HEK293 (cell line): Measurements from ENCODE around the gene CKS1B.

ENCODE experiments used
- CTCF ChIA-PET: fragments of 350-600 bp; formaldehyde crosslinking; extraction: SDS; loops from one replicate; lab custom pipeline; 2021; ENCODE audit warnings: antibody characterized with exemption; lab: Yijun Ruan, JAX
- POLR2A ChIA-PET: fragments of 300-600 bp; formaldehyde crosslinking; extraction: SDS; loops from one replicate; lab custom pipeline; 2020; ENCODE audit warnings: antibody characterized with exemption, inconsistent platforms; lab: Yijun Ruan, JAX
- H3K27ac ChIP-seq: fragments of 200-500 bp; sonication (Bioruptor generic); 2 replicates; pipeline ENCODE4 v1.5.1; 2014; ENCODE audit warnings: low read depth, low read length, control low read depth, inconsistent platforms; ENCODE audit errors: extremely low read depth
- H3K36me3 ChIP-seq, 2 experiments: fragments of 200-500 bp in 1 of 2; sonication (Bioruptor generic) in 1 of 2; 1 replicate in 1 of 2; 2 replicates in 1 of 2; pipeline ENCODE4 v1.5.1; 2014 to 2017; ENCODE audit warnings: inconsistent platforms in 2 of 2, low read length in 2 of 2; ENCODE audit not compliant: control insufficient read depth in 2 of 2, insufficient read depth in 1 of 2
- H3K4me1 ChIP-seq: fragments of 200-500 bp; sonication (Bioruptor generic); 2 replicates; pipeline ENCODE4 v1.5.1; 2014; ENCODE audit warnings: mild to moderate bottlenecking, low read length, inconsistent platforms; ENCODE audit not compliant: control insufficient read depth, insufficient read depth
- H3K4me3 ChIP-seq: 2 replicates; pipeline ENCODE4 v1.5.1; 2011; ENCODE audit warnings: low read depth, mild to moderate bottlenecking, control low read depth, low read length, moderate library complexity
- H3K9me3 ChIP-seq: fragments of 200-500 bp; sonication (Bioruptor generic); 2 replicates; pipeline ENCODE4 v1.5.1; 2014; ENCODE audit warnings: low read depth, low read length, inconsistent platforms; ENCODE audit not compliant: control insufficient read depth, insufficient read depth
- MZF1 ChIP-seq: fragments of 450-650 bp; formaldehyde crosslinking; IDR thresholded peaks from 2 replicates; pipeline ENCODE4 v1.5.1; 2017; ENCODE audit warnings: missing biosample characterization, missing genetic modification characterization, borderline replicate concordance
- ZNF10 ChIP-seq: fragments of 450-650 bp; formaldehyde crosslinking; IDR thresholded peaks from 2 replicates; pipeline ENCODE4 v1.5.1; 2017; ENCODE audit warnings: missing biosample characterization, missing genetic modification characterization
- ZNF311 ChIP-seq: fragments of 450-650 bp; formaldehyde crosslinking; IDR thresholded peaks from 2 replicates; pipeline ENCODE4 v1.5.1; 2017; ENCODE audit warnings: missing biosample characterization, missing genetic modification characterization, borderline replicate concordance
- ZNF416 ChIP-seq: fragments of 450-650 bp; formaldehyde crosslinking; IDR thresholded peaks from 2 replicates; pipeline ENCODE4 v1.5.1; 2016; ENCODE audit warnings: missing biosample characterization, missing genetic modification characterization
- ZNF423 ChIP-seq: fragments of 450-650 bp; formaldehyde crosslinking; IDR thresholded peaks from 2 replicates; pipeline ENCODE4 v1.5.1; 2016; ENCODE audit warnings: missing biosample characterization, missing genetic modification characterization
- ZNF514 ChIP-seq: fragments of 450-650 bp; formaldehyde crosslinking; IDR thresholded peaks from 2 replicates; pipeline ENCODE4 v1.5.1; 2016; ENCODE audit warnings: missing biosample characterization, missing genetic modification characterization
- ZNF560 ChIP-seq: fragments of 450-650 bp; formaldehyde crosslinking; IDR thresholded peaks from 2 replicates; pipeline ENCODE4 v1.5.1; 2017; ENCODE audit warnings: missing biosample characterization, missing genetic modification characterization, borderline replicate concordance
- ZNF621 ChIP-seq: fragments of 450-650 bp; formaldehyde crosslinking; IDR thresholded peaks from 2 replicates; pipeline ENCODE4 v1.5.1; 2017; ENCODE audit warnings: missing biosample characterization, missing genetic modification characterization
- ZNF654 ChIP-seq: fragments of 450-650 bp; formaldehyde crosslinking; IDR thresholded peaks from 2 replicates; pipeline ENCODE4 v1.5.1; 2016; ENCODE audit warnings: low read depth, missing biosample characterization, missing genetic modification characterization
- ZNF777 ChIP-seq: fragments of 450-650 bp; formaldehyde crosslinking; IDR thresholded peaks from 2 replicates; pipeline ENCODE4 v1.5.1; 2017; ENCODE audit warnings: missing biosample characterization, missing genetic modification characterization, borderline replicate concordance
- ZNF785 ChIP-seq: fragments of 450-650 bp; formaldehyde crosslinking; IDR thresholded peaks from 2 replicates; pipeline ENCODE4 v1.5.1; 2016; ENCODE audit warnings: missing biosample characterization, missing genetic modification characterization
- TF ChIP-seq, protein P1 (sequence below): fragments of 450-650 bp; formaldehyde crosslinking; IDR thresholded peaks from 2 replicates; pipeline ENCODE4 v1.5.1; 2016; ENCODE audit warnings: missing biosample characterization, missing genetic modification characterization
- TF ChIP-seq, protein P2 (sequence below): fragments of 450-650 bp; formaldehyde crosslinking; IDR thresholded peaks from 2 replicates; pipeline ENCODE4 v1.5.1; 2016; ENCODE audit warnings: missing biosample characterization, missing genetic modification characterization, low read depth
- TF ChIP-seq, protein P3 (sequence below): fragments of 450-650 bp; IDR thresholded peaks from 2 replicates; pipeline ENCODE4 v1.5.1; 2018; ENCODE audit warnings: missing biosample characterization, mild to moderate bottlenecking, missing genetic modification characterization
- TF ChIP-seq, protein P4 (sequence below): fragments of 450-650 bp; formaldehyde crosslinking; IDR thresholded peaks from 2 replicates; pipeline ENCODE4 v1.5.1; 2016; ENCODE audit warnings: missing biosample characterization, missing genetic modification characterization, borderline replicate concordance

CKS1B gene

DNA sequence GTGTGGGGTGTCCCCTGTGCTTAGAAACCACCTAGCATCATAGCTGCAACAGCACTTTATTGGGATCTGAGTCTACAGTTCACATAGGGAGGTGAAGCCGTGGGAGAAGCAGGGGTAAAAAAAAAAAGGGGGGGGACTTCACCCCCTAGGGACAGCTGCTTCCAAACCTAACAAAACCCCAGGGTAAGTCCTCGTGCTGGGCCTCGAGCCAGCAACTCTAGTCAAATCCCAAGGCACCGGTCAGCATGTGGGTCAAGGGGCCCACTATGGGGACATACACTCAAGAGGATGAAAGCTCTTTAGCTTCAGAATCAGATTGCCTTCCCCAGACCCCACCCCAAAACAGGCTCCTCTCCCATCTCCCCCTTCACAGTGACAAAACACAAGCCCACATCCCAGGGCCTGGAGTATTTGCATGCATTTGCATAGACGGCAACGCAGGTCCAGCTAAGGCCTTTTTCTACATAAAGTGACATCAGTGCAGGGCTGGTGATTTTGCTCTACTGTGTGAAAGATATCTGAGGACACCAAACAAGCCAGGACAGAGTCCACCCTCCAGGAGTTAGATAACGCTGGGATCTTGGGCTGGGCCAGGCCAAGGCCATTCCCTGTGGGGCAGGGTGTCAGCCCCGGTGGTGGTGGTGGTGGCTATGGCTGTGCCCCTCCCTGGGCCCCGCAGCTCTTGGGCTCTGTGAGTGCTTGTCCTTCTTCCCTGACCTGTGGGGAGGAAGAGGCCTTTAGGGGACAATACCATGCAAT, 29.9 kb upstream of the CKS1B start (continued):
- TF ChIP-seq ZNF777 (tag by site-specific recombination): no peak

DNA sequence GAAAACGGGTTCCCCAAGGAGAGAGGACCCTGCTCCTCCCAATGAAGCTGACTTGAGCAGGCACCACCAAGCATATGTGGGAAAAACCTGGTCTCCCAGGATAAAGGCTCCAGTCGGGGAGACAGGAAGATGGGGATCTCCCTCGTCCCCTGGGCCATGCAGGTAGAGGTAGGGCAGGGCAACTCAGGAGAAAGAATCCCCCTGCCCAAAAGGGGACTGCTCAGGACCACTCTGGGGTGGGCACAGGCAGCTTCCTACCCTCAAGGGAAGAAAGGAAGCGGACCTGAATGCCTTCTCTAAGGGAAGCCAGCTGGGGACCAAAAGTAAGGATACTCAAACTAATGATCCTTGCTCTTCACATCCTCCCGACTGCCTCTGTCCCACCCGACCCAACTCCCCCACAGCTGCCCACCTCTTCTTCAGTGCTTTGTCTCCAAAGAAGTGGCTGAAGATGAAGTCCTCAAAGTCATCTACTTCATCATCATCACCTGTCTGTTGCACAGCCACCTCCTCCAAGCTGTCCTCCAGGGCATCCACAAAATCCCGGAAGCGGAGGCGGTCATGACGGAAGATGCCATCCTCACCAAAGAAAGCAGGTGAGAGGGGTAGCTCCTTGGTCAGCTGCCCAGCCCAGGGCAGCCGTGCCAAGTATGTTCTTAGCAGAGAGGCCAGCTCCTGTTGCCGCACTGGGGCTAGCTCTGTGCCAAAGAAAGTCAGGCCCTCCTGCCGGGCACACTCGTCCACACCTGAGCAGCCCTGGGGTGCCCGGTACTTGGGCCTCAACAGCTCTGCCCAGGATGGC, 29.1 kb upstream of the CKS1B start:
- no peak overlapping the region for H3K4me3 ChIP-seq

More for the DNA sequence above, 29.1 kb upstream of the CKS1B start:
- TF ChIP-seq ZNF10 (tag by site-specific recombination): no peak
- no peak for TF ChIP-seq ZNF311 (tag by site-specific recombination)
- TF ChIP-seq ZNF416 (tag by site-specific recombination): no peak
- TF ChIP-seq, protein P1, sequence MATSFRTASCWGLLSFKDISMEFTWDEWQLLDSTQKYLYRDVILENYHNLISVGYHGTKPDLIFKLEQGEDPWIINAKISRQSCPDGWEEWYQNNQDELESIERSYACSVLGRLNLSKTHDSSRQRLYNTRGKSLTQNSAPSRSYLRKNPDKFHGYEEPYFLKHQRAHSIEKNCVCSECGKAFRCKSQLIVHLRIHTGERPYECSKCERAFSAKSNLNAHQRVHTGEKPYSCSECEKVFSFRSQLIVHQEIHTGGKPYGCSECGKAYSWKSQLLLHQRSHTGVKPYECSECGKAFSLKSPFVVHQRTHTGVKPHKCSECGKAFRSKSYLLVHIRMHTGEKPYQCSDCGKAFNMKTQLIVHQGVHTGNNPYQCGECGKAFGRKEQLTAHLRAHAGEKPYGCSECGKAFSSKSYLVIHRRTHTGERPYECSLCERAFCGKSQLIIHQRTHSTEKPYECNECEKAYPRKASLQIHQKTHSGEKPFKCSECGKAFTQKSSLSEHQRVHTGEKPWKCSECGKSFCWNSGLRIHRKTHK: no peak
- TF ChIP-seq, protein P2, sequence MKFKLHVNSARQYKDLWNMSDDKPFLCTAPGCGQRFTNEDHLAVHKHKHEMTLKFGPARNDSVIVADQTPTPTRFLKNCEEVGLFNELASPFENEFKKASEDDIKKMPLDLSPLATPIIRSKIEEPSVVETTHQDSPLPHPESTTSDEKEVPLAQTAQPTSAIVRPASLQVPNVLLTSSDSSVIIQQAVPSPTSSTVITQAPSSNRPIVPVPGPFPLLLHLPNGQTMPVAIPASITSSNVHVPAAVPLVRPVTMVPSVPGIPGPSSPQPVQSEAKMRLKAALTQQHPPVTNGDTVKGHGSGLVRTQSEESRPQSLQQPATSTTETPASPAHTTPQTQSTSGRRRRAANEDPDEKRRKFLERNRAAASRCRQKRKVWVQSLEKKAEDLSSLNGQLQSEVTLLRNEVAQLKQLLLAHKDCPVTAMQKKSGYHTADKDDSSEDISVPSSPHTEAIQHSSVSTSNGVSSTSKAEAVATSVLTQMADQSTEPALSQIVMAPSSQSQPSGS: no peak
- TF ChIP-seq ZNF423: no peak
- TF ChIP-seq ZNF514: no peak
- TF ChIP-seq ZNF785: no peak
- TF ChIP-seq ZNF654 (tag by site-specific recombination): no peak
- TF ChIP-seq MZF1 (tag by site-specific recombination): no peak
- no peak for TF ChIP-seq ZNF621 (tag by site-specific recombination)
- TF ChIP-seq ZNF560: no peak
- TF ChIP-seq, protein P3, sequence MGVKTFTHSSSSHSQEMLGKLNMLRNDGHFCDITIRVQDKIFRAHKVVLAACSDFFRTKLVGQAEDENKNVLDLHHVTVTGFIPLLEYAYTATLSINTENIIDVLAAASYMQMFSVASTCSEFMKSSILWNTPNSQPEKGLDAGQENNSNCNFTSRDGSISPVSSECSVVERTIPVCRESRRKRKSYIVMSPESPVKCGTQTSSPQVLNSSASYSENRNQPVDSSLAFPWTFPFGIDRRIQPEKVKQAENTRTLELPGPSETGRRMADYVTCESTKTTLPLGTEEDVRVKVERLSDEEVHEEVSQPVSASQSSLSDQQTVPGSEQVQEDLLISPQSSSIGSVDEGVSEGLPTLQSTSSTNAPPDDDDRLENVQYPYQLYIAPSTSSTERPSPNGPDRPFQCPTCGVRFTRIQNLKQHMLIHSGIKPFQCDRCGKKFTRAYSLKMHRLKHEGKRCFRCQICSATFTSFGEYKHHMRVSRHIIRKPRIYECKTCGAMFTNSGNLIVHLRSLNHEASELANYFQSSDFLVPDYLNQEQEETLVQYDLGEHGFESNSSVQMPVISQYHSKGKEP (tag by site-specific recombination): no peak
- TF ChIP-seq, protein P4, sequence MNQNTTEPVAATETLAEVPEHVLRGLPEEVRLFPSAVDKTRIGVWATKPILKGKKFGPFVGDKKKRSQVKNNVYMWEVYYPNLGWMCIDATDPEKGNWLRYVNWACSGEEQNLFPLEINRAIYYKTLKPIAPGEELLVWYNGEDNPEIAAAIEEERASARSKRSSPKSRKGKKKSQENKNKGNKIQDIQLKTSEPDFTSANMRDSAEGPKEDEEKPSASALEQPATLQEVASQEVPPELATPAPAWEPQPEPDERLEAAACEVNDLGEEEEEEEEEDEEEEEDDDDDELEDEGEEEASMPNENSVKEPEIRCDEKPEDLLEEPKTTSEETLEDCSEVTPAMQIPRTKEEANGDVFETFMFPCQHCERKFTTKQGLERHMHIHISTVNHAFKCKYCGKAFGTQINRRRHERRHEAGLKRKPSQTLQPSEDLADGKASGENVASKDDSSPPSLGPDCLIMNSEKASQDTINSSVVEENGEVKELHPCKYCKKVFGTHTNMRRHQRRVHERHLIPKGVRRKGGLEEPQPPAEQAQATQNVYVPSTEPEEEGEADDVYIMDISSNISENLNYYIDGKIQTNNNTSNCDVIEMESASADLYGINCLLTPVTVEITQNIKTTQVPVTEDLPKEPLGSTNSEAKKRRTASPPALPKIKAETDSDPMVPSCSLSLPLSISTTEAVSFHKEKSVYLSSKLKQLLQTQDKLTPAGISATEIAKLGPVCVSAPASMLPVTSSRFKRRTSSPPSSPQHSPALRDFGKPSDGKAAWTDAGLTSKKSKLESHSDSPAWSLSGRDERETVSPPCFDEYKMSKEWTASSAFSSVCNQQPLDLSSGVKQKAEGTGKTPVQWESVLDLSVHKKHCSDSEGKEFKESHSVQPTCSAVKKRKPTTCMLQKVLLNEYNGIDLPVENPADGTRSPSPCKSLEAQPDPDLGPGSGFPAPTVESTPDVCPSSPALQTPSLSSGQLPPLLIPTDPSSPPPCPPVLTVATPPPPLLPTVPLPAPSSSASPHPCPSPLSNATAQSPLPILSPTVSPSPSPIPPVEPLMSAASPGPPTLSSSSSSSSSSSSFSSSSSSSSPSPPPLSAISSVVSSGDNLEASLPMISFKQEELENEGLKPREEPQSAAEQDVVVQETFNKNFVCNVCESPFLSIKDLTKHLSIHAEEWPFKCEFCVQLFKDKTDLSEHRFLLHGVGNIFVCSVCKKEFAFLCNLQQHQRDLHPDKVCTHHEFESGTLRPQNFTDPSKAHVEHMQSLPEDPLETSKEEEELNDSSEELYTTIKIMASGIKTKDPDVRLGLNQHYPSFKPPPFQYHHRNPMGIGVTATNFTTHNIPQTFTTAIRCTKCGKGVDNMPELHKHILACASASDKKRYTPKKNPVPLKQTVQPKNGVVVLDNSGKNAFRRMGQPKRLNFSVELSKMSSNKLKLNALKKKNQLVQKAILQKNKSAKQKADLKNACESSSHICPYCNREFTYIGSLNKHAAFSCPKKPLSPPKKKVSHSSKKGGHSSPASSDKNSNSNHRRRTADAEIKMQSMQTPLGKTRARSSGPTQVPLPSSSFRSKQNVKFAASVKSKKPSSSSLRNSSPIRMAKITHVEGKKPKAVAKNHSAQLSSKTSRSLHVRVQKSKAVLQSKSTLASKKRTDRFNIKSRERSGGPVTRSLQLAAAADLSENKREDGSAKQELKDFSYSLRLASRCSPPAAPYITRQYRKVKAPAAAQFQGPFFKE: no peak
- Histone ChIP-seq H3K36me3 (peaks cover 0 to 20% of the 10 kb centered on the region in 2 experiments; a peak in 1 of 3 replicates), H3K27ac (no peak overlapping the region), H3K4me1 (no peaks in the 10 kb centered on the region), H3K9me3 (no peaks in the 10 kb centered on the region)
- ChIA-PET CTCF (interaction anchor here (0.6 to 1.6 kb wide), 7 partner anchors 21 to 120 kb away, joined by 3 to 7 read pairs (median 4); partner anchors contain the start of gene ADAM15), POLR2A (interaction anchor here (1.3 kb wide), 1 partner anchor 9 kb away, joined by 3 read pairs; the partner anchor contains the start of gene PMVK)
